CD4-positive, alpha-beta memory T cell (primary cell): ENCODE results near the gene KAT2A. TPM values are rescaled to one million over a fixed set of nuclear protein-coding genes. Genes with fewer than 3 reads are reported as not detected.

ENCODE experiments used
- CTCF ChIA-PET: fragments of 350-600 bp; sonication (Branson Sonifier 250); formaldehyde crosslinking; loops from one replicate; lab custom pipeline; 2021; ENCODE audit warnings: inconsistent platforms; ENCODE audit not compliant: partially characterized antibody; lab: Charles Lee
- POLR2A ChIA-PET: fragments of 350-600 bp; sonication (Branson Sonifier 250); formaldehyde crosslinking; loops from one replicate; lab custom pipeline; 2021; ENCODE audit not compliant: partially characterized antibody; lab: Charles Lee
- DNase-seq, 5 donors: peaks; one replicate each; pipeline versions ENCODE4 v3.0.0 to v3.0.0-alpha.2; 2020 to 2022; ENCODE audit warnings: mixed read lengths in 1 of 5
- H3K27ac ChIP-seq: one replicate; pipeline ENCODE4 v1.7.0; 2013; ENCODE audit warnings: low read depth, low read length
- H3K27me3 ChIP-seq: 2 replicates; pipeline ENCODE4 v1.7.0; 2013; ENCODE audit warnings: mild to moderate bottlenecking, low read length, moderate library complexity; ENCODE audit not compliant: insufficient read depth
- H3K36me3 ChIP-seq: 2 replicates; pipeline ENCODE4 v1.7.0; 2013; ENCODE audit warnings: mild to moderate bottlenecking, low read length, moderate library complexity; ENCODE audit not compliant: insufficient read depth
- H3K4me1 ChIP-seq: 2 replicates; pipeline ENCODE4 v1.7.0; 2013; ENCODE audit warnings: mild to moderate bottlenecking, low read length, moderate library complexity; ENCODE audit not compliant: insufficient read depth
- H3K4me3 ChIP-seq, 2 donors: one replicate each; pipeline ENCODE4 v1.7.0; 2013; ENCODE audit warnings: low read length in 2 of 2, mild to moderate bottlenecking in 1 of 2
- H3K9me3 ChIP-seq, 2 donors: one replicate each; pipeline ENCODE4 v1.7.0; 2013; ENCODE audit warnings: low read length in 2 of 2, control low read depth in 1 of 2; ENCODE audit not compliant: control insufficient read depth in 1 of 2
- H3K27ac Mint-ChIP-seq, 7 donors: one replicate each; pipeline ENCODE4 v1.8.0; 2020 to 2021; ENCODE audit warnings: mixed read lengths in 7 of 7, mild to moderate bottlenecking in 6 of 7, inconsistent platforms in 3 of 7, moderate library complexity in 3 of 7
- H3K27me3 Mint-ChIP-seq, 2 donors: one replicate each; pipeline ENCODE4 v1.8.0; 2020 to 2021; ENCODE audit warnings: mixed read lengths in 2 of 2
- H3K36me3 Mint-ChIP-seq, 2 donors: one replicate each; pipeline ENCODE4 v1.8.0; 2020 to 2021; ENCODE audit warnings: mixed read lengths in 2 of 2, inconsistent platforms in 1 of 2, mild to moderate bottlenecking in 1 of 2
- H3K4me1 Mint-ChIP-seq, 4 donors: one replicate each; pipeline ENCODE4 v1.8.0; 2020 to 2021; ENCODE audit warnings: mixed read lengths in 4 of 4, mild to moderate bottlenecking in 1 of 4
- H3K4me3 Mint-ChIP-seq, 8 donors: one replicate each; pipeline ENCODE4 v1.8.0; 2020 to 2021; ENCODE audit warnings: mixed read lengths in 8 of 8, mild to moderate bottlenecking in 7 of 8, moderate library complexity in 6 of 8, inconsistent platforms in 3 of 8
- H3K9me3 Mint-ChIP-seq, 8 donors: one replicate each; pipeline ENCODE4 v1.8.0; 2020 to 2021; ENCODE audit warnings: mixed read lengths in 8 of 8, mild to moderate bottlenecking in 5 of 8, inconsistent platforms in 3 of 8, moderate library complexity in 1 of 8
- intact Hi-C: fragments of 100-400 bp; cut with micrococcal nuclease; formaldehyde crosslinking; loops from one replicate; pipeline ENCODE4 v1.15.1; 2023
- polyA plus RNA-seq, 2 donors: library from polyadenylated mRNA; unstranded; fragments of 300-500 nt; fragmentation: Illumina TruSeq; gene quantifications; one replicate each; pipeline ENCODE4 v1.2.3, GENCODE V29; 2021
- total RNA-seq, 2 experiments: library from RNA; stranded (reverse); gene quantifications; one replicate each; pipeline ENCODE4 v1.2.3, GENCODE V29; 2021

The KAT2A gene
- total and polyA plus RNA-seq, 4 experiments from 2014 or later = 5.9 to 39.9 (median 22.9) TPM

- H3K9me3 Mint-ChIP-seq = no peaks in the 10 kb centered on the region
- no peak for DNase-seq
- peak overlapping the region in 5 of 7 donors; percentile 33 to 87 (median 68) for H3K27ac Mint-ChIP-seq
- POLR2A ChIA-PET = interaction anchor here (1.4 kb wide), 1 partner anchor 13 kb away, joined by 3 read pairs; no protein-coding TSS in a partner anchor
- no peaks in the 10 kb centered on the region for H3K27me3 Mint-ChIP-seq
- no peak overlapping the region for H3K4me3 ChIP-seq
- H3K36me3 ChIP-seq = peaks cover 53% of the 10 kb centered on the region
- intact Hi-C loops = no loop called here
- H3K4me1 ChIP-seq = peaks cover 37% of the 10 kb centered on the region
- H3K27ac ChIP-seq = no peak overlapping the region
- peaks cover 46 to 67% of the 10 kb centered on the region in 2 donors for H3K36me3 Mint-ChIP-seq
- H3K4me3 Mint-ChIP-seq = no peak overlapping the region
- CTCF ChIA-PET = interaction anchor here (2.5 kb wide), 1 partner anchor 51 kb away, joined by 7 read pairs; the partner anchor contains the start of gene KCNH4
- no peaks in the 10 kb centered on the region for H3K27me3 ChIP-seq
- H3K9me3 ChIP-seq = no peaks in the 10 kb centered on the region
- H3K4me1 Mint-ChIP-seq = peaks cover 26 to 44% (median 33%) of the 10 kb centered on the region in 4 donors
These were observed 9.3 kb upstream of the KAT2A start for GRCh38 chr17:42130310-42130936.

GRCh38 chr17:42129109-42129837, 8.1 kb upstream of the KAT2A start:
- Mint-ChIP-seq H3K27ac (peak overlapping the region in 3 of 7 donors; percentile 59 to 86 (median 60)), H3K27me3 (no peaks in the 10 kb centered on the region), H3K9me3 (no peaks in the 10 kb centered on the region), H3K4me3 (no peak overlapping the region), H3K36me3 (peaks cover 49 to 75% of the 10 kb centered on the region in 2 donors), H3K4me1 (peaks cover 24 to 34% (median 27%) of the 10 kb centered on the region in 4 donors)
- intact Hi-C loops = no loop called here
- no peaks in the 10 kb centered on the region for H3K27me3 ChIP-seq
- CTCF ChIA-PET = no interaction called here
- POLR2A ChIA-PET = interaction anchor here (0.5 to 1.1 kb wide), 2 partner anchors 8 to 277 kb away, joined by 4 read pairs; partner anchors contain the start of gene KAT2A
- no peak for DNase-seq
- no peak overlapping the region for H3K4me3 ChIP-seq
- H3K4me1 ChIP-seq = peaks cover 28% of the 10 kb centered on the region
- H3K36me3 ChIP-seq = peaks cover 57% of the 10 kb centered on the region
- H3K27ac ChIP-seq = no peak overlapping the region
- H3K9me3 ChIP-seq = no peaks in the 10 kb centered on the region

GRCh38 chr17:42127414-42127813, 6.2 kb upstream of the KAT2A start:
- no peak for DNase-seq
- no peak overlapping the region for H3K4me3 Mint-ChIP-seq
- H3K9me3 ChIP-seq = no peaks in the 10 kb centered on the region
- peaks cover 57% of the 10 kb centered on the region for H3K36me3 ChIP-seq
- POLR2A ChIA-PET = no interaction called here
- peaks cover 49 to 68% of the 10 kb centered on the region in 2 donors for H3K36me3 Mint-ChIP-seq
- no peaks in the 10 kb centered on the region for H3K27me3 Mint-ChIP-seq
- CTCF ChIA-PET = no interaction called here
- intact Hi-C loops = no loop called here
- H3K27ac Mint-ChIP-seq = peak overlapping the region in 1 of 7 donors; percentile 14
- peaks cover 10 to 16% (median 10%) of the 10 kb centered on the region in 4 donors for H3K4me1 Mint-ChIP-seq
- peaks cover 10% of the 10 kb centered on the region for H3K4me1 ChIP-seq
- no peaks in the 10 kb centered on the region for H3K27me3 ChIP-seq
- no peak overlapping the region for H3K4me3 ChIP-seq
- H3K9me3 Mint-ChIP-seq = no peaks in the 10 kb centered on the region
- no peak overlapping the region for H3K27ac ChIP-seq

- H3K36me3 ChIP-seq = peaks cover 57% of the 10 kb centered on the region
- POLR2A ChIA-PET = no interaction called here
These were observed 5.7 kb upstream of the KAT2A start for GRCh38 chr17:42126836-42127235.

GRCh38 chr17:42125565-42125964, 4.4 kb upstream of the KAT2A start:
- Mint-ChIP-seq H3K4me3 (no peak overlapping the region), H3K4me1 (peaks cover 3 to 7% (median 7%) of the 10 kb centered on the region in 4 donors), H3K27ac (no peak overlapping the region), H3K9me3 (no peaks in the 10 kb centered on the region), H3K27me3 (no peaks in the 10 kb centered on the region), H3K36me3 (peaks cover 40 to 58% of the 10 kb centered on the region in 2 donors)
- Histone ChIP-seq H3K27ac (no peak overlapping the region), H3K9me3 (no peaks in the 10 kb centered on the region), H3K4me1 (peaks cover 7% of the 10 kb centered on the region), H3K4me3 (no peak overlapping the region), H3K27me3 (no peaks in the 10 kb centered on the region), H3K36me3 (peaks cover 47% of the 10 kb centered on the region)
- intact Hi-C loops = no loop called here
- ChIA-PET CTCF (no interaction called here), POLR2A (no interaction called here)
- no peak for DNase-seq

More at GRCh38 chr17:42126836-42127235, 5.7 kb upstream of the KAT2A start:
- peaks cover 49 to 69% of the 10 kb centered on the region in 2 donors for H3K36me3 Mint-ChIP-seq
- intact Hi-C loops = no loop called here
- H3K4me3 ChIP-seq = no peak overlapping the region
- H3K27me3 Mint-ChIP-seq = no peaks in the 10 kb centered on the region
- no peaks in the 10 kb centered on the region for H3K27me3 ChIP-seq
- H3K4me3 Mint-ChIP-seq = no peak overlapping the region
- H3K27ac ChIP-seq = no peak overlapping the region
- H3K9me3 Mint-ChIP-seq = no peaks in the 10 kb centered on the region
- peaks cover 5 to 12% (median 8%) of the 10 kb centered on the region in 4 donors for H3K4me1 Mint-ChIP-seq
- CTCF ChIA-PET = no interaction called here
- peaks cover 4% of the 10 kb centered on the region for H3K4me1 ChIP-seq
- H3K9me3 ChIP-seq = no peaks in the 10 kb centered on the region
- DNase-seq = no peak
- no peak overlapping the region for H3K27ac Mint-ChIP-seq

GRCh38 chr17:42124256-42124655, 3.1 kb upstream of the KAT2A start:
- H3K4me3 Mint-ChIP-seq = no peak overlapping the region
- no peak overlapping the region for H3K4me3 ChIP-seq
- ChIA-PET CTCF (interaction anchor here (0.7 kb wide), 1 partner anchor 150 kb away, joined by 3 read pairs; no protein-coding TSS in a partner anchor), POLR2A (interaction anchor here (0.7 kb wide), 1 partner anchor 158 kb away, joined by 3 read pairs; the partner anchor contains the start of gene CNP)
- no peaks in the 10 kb centered on the region for H3K9me3 Mint-ChIP-seq
- intact Hi-C loops = no loop called here
- DNase-seq = no peak
- H3K27ac ChIP-seq = no peak overlapping the region
- no peaks in the 10 kb centered on the region for H3K27me3 ChIP-seq
- no peaks in the 10 kb centered on the region for H3K9me3 ChIP-seq
- no peaks in the 10 kb centered on the region for H3K27me3 Mint-ChIP-seq
- peaks cover 6 to 15% (median 12%) of the 10 kb centered on the region in 4 donors for H3K4me1 Mint-ChIP-seq
- H3K4me1 ChIP-seq = peaks cover 11% of the 10 kb centered on the region
- H3K36me3 Mint-ChIP-seq = peaks cover 33 to 48% of the 10 kb centered on the region in 2 donors
- peak overlapping the region in 1 of 7 donors; percentile 80 for H3K27ac Mint-ChIP-seq
- H3K36me3 ChIP-seq = peaks cover 34% of the 10 kb centered on the region
